LoVo (cell line): Measurements from ENCODE around the gene CPSF3.

ENCODE experiments used
- DNase-seq: peaks from one replicate; pipeline ENCODE4 v3.0.0-alpha.2; 2016; ENCODE audit warnings: low spot score

Gene CPSF3

GRCh38 chr2:9419541-9419940 is 3.9 kb upstream of the CPSF3 start:
- no peak for DNase-seq

GRCh38 chr2:9420495-9420894 is 3.0 kb upstream of the CPSF3 start:
- DNase-seq, result no peak

- DNase-seq, result peak; percentile 26
Measured at GRCh38 chr2:9422321-9423099, 944 bp upstream of the CPSF3 start.

- DNase-seq, result no peak
Measured at GRCh38 chr2:9423922-9424272, 443 bp downstream of the CPSF3 start.

GRCh38 chr2:9424447-9425164 is 1.2 kb downstream of the CPSF3 start:
- DNase-seq, result no peak

GRCh38 chr2:9428965-9429577 is 5.6 kb downstream of the CPSF3 start:
- no peak for DNase-seq

GRCh38 chr2:9430316-9431293 is 7.2 kb downstream of the CPSF3 start:
- DNase-seq, result no peak

GRCh38 chr2:9434489-9434888 is 11.0 kb downstream of the CPSF3 start:
- no peak for DNase-seq

GRCh38 chr2:9439536-9439935 is 16.1 kb downstream of the CPSF3 start:
- no peak for DNase-seq

- DNase-seq, result no peak
Measured at GRCh38 chr2:9440058-9440727, 16.7 kb downstream of the CPSF3 start.

- no peak for DNase-seq
Measured at GRCh38 chr2:9441556-9441955, 18.1 kb downstream of the CPSF3 start.

- no peak for DNase-seq
Measured at GRCh38 chr2:9443526-9443925, 20.1 kb downstream of the CPSF3 start.

- DNase-seq, result no peak
Measured at GRCh38 chr2:9445089-9445488, 21.6 kb downstream of the CPSF3 start.

GRCh38 chr2:9451231-9451630 is 27.8 kb downstream of the CPSF3 start:
- DNase-seq, result no peak

GRCh38 chr2:9460441-9461017 is 37.1 kb downstream of the CPSF3 start:
- DNase-seq, result no peak

- no peak for DNase-seq
Measured at GRCh38 chr2:9461079-9461478, 37.6 kb downstream of the CPSF3 start.

- DNase-seq, result no peak
Measured at GRCh38 chr2:9462313-9462712, 38.9 kb downstream of the CPSF3 start.

- no peak for DNase-seq
Measured at GRCh38 chr2:9462886-9463697, 39.6 kb downstream of the CPSF3 start.

- DNase-seq, result no peak
Measured at GRCh38 chr2:9463698-9464034, 40.2 kb downstream of the CPSF3 start.

- no peak for DNase-seq
Measured at GRCh38 chr2:9465170-9465569, 41.7 kb downstream of the CPSF3 start.
